Measurements from ENCODE around the gene MPEG1.

The MPEG1 gene

GRCh38 chr11:59218319-59218718 lies 5.6 kb upstream of the MPEG1 start:
- no peak for DNase-seq (ENCODE audit: low read depth, low spot score)

- no peak for DNase-seq (ENCODE audit: low read depth, low spot score)
Measured at GRCh38 chr11:59216641-59217564, 4.2 kb upstream of the MPEG1 start.

- DNase-seq (ENCODE audit: low read depth, low spot score) = no peak
Measured at GRCh38 chr11:59214141-59214893, 1.6 kb upstream of the MPEG1 start.

- no peak for DNase-seq (ENCODE audit: low read depth, low spot score)
Measured at GRCh38 chr11:59212222-59212621, 505 bp downstream of the MPEG1 start.

GRCh38 chr11:59208956-59209355 lies 3.8 kb downstream of the MPEG1 start:
- DNase-seq (ENCODE audit: low read depth, low spot score) = no peak

GRCh38 chr11:59207988-59208451 lies 4.7 kb downstream of the MPEG1 start:
- DNase-seq (ENCODE audit: low read depth, low spot score) = peak; percentile 41

GRCh38 chr11:59206635-59207034 lies 6.1 kb downstream of the MPEG1 start:
- DNase-seq (ENCODE audit: low read depth, low spot score) = peak; percentile 68

- DNase-seq (ENCODE audit: low read depth, low spot score) = no peak
Measured at GRCh38 chr11:59205648-59206047, 7.1 kb downstream of the MPEG1 start.

- no peak for DNase-seq (ENCODE audit: low read depth, low spot score)
Measured at GRCh38 chr11:59204746-59205145, 8.0 kb downstream of the MPEG1 start.

- peak; percentile 21 for DNase-seq (ENCODE audit: low read depth, low spot score)
Measured at GRCh38 chr11:59201353-59201752, 11.4 kb downstream of the MPEG1 start.

GRCh38 chr11:59200423-59200746 lies 12.3 kb downstream of the MPEG1 start:
- no peak for DNase-seq (ENCODE audit: low read depth, low spot score)

- no peak for DNase-seq (ENCODE audit: low read depth, low spot score)
Measured at GRCh38 chr11:59199546-59200422, 12.9 kb downstream of the MPEG1 start.

- no peak for DNase-seq (ENCODE audit: low read depth, low spot score)
Measured at GRCh38 chr11:59198726-59199125, 14.0 kb downstream of the MPEG1 start.

- no peak for DNase-seq (ENCODE audit: low read depth, low spot score)
Measured at GRCh38 chr11:59197991-59198390, 14.7 kb downstream of the MPEG1 start.

- DNase-seq (ENCODE audit: low read depth, low spot score) = no peak
Measured at GRCh38 chr11:59196777-59197176, 15.9 kb downstream of the MPEG1 start.

GRCh38 chr11:59195586-59195985 lies 17.1 kb downstream of the MPEG1 start:
- no peak for DNase-seq (ENCODE audit: low read depth, low spot score)

- no peak for DNase-seq (ENCODE audit: low read depth, low spot score)
Measured at GRCh38 chr11:59193587-59194130, 19.1 kb downstream of the MPEG1 start.

- no peak for DNase-seq (ENCODE audit: low read depth, low spot score)
Measured at GRCh38 chr11:59192446-59193020, 20.2 kb downstream of the MPEG1 start.

- DNase-seq (ENCODE audit: low read depth, low spot score) = no peak
Measured at GRCh38 chr11:59191890-59192289, 20.8 kb downstream of the MPEG1 start.

- DNase-seq (ENCODE audit: low read depth, low spot score) = no peak
Measured at GRCh38 chr11:59191095-59191494, 21.6 kb downstream of the MPEG1 start.

GRCh38 chr11:59189986-59190385 lies 22.7 kb downstream of the MPEG1 start:
- DNase-seq (ENCODE audit: low read depth, low spot score) = no peak
